Measurements from ENCODE around the gene OR14J1.
"Not testable (repeated sequence)": the region's sequence is repeated elsewhere in the genome, so short reads cannot be mapped to it uniquely, and the experiment has no call there.

OR14J1 gene, protein sequence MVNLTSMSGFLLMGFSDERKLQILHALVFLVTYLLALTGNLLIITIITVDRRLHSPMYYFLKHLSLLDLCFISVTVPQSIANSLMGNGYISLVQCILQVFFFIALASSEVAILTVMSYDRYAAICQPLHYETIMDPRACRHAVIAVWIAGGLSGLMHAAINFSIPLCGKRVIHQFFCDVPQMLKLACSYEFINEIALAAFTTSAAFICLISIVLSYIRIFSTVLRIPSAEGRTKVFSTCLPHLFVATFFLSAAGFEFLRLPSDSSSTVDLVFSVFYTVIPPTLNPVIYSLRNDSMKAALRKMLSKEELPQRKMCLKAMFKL

DNA sequence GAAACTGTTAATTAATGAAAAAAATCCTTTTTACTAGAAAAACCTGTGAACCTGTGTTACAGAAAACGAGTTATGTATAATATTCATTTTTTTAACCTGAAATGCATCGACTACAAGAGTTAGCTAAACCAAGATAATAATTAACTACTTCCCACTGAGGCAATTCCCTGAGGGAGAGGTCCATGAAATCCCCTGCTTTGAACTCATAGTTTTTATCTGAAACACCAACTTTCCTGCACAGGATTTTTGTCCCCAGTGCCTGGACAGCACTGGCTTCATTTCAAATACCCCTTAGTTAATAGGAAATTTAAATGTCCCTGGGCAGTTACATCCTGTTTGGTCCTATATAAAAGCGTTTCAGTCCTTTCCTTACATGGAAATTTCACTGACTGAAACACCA is at the start of gene OR14J1:
Gene OR14J1 (plus strand): TSS at position 386 of the 400 bp plus-strand sequence. CDS start 4,989 bp downstream, outside the sequence.
- DNase-seq, result no peak

DNA sequence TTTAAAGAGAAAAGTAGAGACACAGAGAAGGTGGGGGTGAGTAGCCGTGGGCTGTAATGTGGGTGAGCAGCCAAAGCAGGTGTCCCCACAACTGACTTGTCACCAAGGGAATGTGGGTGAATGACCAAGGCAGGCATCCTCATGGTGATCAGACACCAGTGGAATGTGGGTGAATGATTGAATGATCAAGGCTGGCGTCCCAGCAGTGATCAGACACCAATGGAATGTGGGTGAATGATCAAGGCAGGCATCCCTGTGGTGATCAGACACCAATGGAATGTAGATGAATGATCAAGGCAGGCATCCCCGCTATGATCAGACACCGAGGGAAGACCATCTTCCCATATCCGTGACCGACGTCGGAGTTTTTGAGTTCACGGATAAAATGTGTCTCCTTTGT is 49.8 kb upstream of the OR14J1 start:
- DNase-seq, result no peak

DNA sequence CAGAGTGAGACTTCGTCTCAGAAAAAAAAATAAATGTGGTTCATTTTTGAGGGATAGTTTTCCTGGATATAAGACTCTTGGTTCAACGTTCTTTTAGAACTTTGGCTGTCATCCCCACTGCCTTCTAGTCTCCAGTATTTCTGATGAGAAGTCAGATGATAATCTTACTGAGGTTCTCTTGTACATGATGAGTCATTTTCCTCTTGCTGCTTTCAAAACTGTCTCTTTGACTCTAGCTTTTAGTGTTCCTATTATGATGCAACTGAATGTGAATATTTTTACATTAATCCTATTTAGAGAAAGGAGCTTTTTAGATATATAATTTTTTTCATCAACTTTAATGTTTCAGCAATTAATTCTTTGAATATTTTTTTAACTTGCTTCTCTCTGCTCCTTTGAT is 46.0 kb upstream of the OR14J1 start:
- DNase-seq, result no peak

DNA sequence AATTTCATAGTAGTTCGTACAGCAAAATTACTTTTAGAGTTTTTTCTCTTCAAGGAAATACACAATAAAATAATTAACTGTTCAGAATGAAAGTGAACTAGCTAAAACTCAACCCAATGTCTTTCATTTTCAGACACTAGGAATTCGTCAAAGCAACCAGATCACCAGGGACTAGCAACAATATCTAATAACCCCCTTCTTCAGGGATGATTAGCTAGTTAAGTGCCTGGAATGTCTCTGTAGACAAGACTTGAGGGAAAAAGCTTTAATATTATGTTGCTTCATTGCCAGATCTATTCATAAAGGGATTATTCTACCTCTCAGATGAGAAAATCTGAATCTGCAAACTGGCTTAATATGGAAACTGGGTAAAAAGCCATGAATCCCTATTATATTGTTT is 41.8 kb upstream of the OR14J1 start:
- no peak for DNase-seq

DNA sequence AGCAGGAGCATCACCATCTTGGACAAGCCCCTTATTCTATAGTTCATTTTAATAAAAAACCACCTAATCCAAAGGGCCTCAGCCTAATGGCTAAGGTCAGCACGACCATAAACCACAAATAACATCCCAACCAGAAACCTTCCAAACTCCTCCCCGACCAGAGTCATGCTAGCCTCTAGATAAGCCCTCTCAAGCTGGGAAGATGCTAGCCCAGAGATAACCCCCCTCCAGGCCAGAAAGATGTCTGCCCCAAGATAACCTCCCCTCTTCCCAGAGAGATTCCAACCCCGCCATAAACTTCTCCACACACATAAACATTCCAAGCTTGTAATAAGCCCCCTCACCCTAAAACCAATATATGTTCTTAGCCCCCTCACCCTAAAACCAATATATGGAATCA is 38.5 kb upstream of the OR14J1 start:
- DNase-seq, result no peak

DNA sequence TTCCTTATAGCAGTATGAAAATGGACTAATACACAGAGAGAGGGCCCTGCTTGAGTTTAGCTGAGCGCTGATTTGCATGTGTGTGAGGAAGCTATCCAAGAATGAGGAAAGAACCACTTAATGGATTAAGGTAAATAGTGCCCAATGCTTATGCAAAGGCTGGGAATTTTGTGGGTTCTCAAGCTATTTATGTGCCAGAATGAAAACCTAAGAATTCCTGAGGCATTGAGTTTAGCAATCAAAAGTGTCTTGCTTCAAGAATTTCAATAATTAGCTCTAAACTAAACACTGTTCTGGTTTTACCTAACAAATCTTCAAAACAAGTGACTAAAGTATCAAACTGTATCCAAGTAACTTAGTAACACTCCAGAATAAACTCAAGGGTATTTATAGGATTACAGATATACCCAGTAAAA is 7.0 kb upstream of the OR14J1 start:
- no peak for DNase-seq

DNA sequence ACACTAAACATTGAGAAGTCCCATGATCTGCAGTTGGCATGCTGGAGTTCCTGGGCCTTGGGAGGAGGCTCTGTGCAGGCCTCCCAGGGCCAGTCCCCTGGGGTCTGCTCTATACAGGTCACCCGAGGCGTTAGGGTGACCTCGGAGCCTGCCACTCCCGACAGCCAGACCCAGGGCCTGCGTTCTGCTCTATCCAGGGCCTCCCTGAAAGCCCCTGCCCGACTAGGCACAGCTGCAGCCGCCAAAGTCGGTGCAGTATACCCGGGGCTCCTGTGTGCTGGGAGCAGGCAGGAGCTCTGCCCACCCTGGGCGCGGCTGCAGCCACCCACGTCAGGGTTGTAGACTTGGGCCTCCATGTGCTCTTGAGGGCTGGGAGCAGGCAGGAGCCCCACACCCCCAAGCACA is 6.3 kb upstream of the OR14J1 start:
- DNase-seq, result no peak

DNA sequence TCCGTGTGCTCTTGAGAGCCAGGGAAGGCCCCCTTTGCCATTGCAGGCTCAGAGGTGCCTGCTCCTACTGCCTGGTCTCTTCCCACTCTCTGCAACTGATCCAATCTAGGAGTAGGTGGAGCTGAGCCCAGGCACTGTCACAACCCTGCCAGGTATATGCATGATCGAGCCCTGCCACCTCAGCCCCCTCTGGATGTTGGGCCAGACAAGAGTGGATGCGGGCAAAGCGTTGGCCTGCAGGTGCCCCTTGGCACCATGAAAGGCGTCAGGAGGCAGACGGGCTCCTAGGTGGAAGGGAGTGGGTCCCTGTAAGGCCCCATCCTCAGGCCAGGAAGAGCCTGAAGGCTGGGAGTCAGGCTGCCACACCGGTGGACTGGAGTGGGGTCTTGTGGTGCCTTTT is 5.9 kb upstream of the OR14J1 start:
- DNase-seq, result no peak

DNA sequence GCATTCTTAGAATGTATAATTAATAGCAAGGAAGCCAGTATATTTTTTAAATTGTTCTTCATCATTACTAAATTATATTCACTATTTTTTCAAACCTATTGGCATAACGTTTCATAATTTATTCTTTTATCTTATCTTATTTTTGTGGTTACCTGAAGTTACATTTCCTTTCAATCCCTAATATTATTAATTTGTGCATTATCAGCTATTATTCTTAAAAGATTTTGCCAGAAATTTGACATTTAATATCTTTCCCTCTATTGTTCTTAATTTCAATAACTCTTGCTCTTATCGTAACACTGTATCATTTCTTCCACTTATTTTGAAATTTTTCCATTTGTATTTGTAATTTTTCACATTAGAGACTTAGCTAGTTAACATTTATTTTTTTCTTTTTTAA is 18.4 kb downstream of the OR14J1 start:
- DNase-seq, result no peak

DNA sequence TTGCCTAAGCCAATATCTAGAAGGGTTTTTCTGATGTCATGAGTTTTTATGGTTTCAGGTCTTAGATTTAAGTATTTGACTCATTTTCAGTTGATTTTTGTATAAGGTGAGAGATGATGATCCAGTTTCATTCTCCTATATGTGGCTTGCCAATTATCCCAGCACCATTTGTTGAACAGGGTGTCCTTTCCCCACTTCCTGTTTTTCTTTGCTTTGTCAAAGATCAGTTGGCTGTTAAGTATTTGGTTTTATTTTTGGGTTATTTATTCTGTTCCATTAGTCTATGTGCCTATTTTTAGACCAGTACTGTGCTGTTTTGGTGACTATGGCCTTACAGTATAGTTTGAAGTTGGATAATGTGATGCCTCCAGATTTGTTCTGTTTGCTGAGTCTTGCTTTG is 21.8 kb downstream of the OR14J1 start:
- DNase-seq, result not testable (repeated sequence)

DNA sequence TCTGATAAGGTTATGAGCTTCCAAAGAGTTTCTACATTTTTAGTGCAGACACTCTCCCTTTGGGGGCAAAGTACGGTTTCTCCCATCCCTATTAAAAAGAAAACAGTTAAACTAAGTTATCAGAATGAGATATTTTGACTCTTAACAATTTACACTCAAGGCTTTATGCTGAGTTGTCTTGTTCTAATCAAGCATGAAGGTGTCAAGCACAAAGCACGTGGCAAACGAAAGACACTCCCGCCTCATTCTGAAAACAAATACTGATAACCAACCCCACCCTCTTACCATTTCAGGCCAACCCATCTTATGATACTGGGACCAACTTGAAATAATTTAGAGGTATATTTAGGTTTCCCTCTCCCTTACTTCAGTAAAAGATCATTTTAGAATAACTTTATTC is 24.3 kb downstream of the OR14J1 start:
- no peak for DNase-seq

DNA sequence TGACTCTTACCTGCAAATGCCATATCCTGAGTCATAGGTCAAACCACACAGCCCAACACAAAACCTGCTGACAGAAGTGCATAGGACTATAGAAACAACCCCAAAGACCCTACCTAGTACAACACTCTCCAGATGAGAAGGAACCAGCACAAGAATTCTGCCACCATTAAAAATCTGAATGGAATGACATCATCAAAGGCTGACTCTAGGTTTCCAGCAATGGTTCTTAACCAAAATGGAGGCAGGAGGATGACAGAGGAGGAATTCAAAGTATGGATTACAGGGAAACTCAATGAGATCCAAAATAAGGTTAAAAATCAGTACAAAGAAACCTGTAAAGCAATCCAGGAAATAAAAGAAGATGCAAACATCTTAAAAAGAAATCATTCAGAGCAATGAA is 31.2 kb downstream of the OR14J1 start:
- no peak for DNase-seq

DNA sequence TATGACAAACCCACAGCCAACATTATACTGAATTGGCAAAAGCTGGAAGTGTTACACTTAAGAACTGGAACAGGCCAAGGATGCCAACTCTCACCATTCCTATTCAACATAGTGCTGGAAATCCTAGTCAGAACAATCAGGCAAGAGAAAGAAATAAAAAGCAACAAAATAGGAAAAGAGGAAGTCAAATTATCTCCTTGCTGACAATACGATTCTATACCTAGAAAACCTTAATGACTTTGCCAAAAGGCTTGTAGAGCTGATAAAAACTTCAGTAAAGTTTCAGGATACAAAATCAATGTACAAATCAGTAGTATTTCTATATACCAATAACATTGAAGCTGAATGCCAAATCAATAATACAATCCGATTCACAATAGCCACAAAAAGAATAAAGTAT is 34.8 kb downstream of the OR14J1 start:
- no peak for DNase-seq

DNA sequence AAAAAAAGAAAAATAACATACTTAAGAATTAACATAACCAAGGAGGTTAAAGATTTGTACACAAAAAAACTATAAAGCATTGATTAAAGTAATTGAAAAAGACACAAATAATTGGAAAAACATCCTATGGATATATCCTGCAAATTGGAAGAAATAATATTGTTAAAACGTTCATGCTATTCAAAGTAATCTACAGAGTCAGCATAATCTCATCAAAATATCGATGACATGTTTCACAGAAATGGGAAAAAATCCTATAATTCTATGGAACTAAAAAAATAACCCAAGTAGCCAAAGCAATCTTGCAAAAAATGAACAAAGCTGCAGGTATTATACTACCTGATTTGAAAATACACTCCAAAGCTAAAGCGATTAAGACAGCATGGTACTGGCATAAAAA is 43.9 kb downstream of the OR14J1 start:
- no peak for DNase-seq

DNA sequence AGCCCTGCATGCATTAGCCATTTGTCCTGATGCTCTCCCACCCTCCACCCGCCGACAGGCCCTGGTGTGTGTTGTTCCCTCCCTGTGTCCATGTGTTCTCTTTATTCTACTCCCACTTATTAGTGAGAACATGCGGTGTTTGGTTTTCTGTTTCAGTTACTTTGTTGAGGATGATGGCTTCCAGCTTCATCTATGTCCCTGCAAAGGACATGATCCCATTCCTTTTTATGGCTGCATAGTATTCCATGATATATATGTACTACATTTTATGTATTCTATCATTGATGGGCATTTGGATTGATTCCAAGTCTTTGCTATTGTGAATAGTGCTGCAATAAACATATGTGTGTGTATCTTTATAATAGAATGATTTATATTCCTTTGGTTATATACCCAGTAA is 47.8 kb downstream of the OR14J1 start:
- DNase-seq, result not testable (repeated sequence)

DNA sequence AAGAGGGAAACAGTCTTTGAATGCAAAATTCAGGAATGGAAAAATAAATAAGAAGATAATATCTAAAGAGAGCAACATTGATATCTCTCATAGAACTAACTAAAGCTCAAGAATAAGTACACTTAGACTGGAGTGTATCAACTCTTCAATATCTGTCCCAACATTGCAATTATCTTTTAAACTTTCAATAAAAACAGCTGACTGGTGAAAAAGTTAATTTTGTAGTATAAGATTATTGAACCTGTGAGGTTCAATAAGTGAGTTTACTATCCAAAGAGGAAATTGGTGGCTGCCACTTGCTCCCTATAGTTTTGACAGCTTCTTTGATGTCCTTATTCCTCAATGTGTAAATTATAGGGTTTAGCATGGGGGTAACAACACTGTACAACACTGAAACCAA is 53.5 kb downstream of the OR14J1 start:
- DNase-seq, result no peak

DNA sequence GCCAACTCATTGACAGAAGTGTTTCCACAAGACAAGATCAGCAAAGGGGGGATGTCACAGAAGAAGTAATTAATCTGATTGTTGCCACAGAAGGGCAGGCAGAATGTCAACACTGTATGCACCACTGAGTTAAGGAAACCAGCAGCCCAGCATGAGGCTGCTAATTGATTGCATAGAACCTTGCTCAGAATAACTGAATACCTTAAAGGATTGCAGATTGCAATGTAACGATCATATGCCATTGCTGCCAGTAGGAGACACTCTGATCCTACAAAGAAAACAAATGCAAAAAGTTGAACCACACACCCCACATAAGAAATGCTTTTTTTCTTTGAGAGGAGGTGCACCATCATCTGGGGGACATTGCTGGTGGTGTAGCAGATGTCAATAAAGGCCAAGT is 54.1 kb downstream of the OR14J1 start:
- DNase-seq, result no peak
